A172 (cell line): Measurements from ENCODE around the gene KIF4B. TPM values are rescaled to one million over a fixed set of nuclear protein-coding genes. Genes with fewer than 3 reads are reported as not detected.
A peak's percentile ranks its signal among the peaks of the same experiment; 100 is the strongest.
"Not testable (repeated sequence)": the region's sequence is repeated elsewhere in the genome, so short reads cannot be mapped to it uniquely, and the experiment has no call there.

Experiments
- DNase-seq: peaks from one replicate; pipeline ENCODE4 v3.0.0-alpha.2; 2015; ENCODE audit warnings: low spot score
- total RNA-seq: library from RNA; depleted of rRNA; stranded (reverse); fragments of >200 nt; shearing (Covaris generic); gene quantifications from 2 replicates; pipeline ENCODE4 v1.2.3, GENCODE V29; 2014

Gene KIF4B
- total RNA-seq, 1 experiment from 2014 or later: 0.02 TPM

DNA sequence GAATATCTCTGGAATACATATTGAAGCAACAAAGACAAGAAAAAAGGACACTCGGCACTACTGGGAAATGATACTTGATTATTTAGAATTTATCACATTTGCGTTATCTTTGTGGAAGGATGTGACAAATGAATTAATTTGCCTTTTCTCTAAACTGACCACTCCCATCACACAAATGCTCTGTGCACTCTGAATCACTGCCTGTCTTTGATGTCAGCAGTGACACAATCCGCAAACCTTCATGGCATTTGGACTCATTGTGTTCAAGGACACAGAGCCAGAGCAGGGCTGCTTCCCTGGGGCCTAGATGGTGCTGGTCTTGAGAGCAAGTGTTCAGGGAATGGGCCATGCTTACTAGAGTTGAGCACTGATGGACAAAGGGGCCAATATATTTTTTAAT lies 4.9 kb upstream of the KIF4B start:
- DNase-seq: peak; percentile 33

- DNase-seq: no peak
Observed at GRCh38 chr5:155010881-155011280, 2.7 kb upstream of the KIF4B start.

GRCh38 chr5:155015239-155015638 lies 1.7 kb downstream of the KIF4B start:
- DNase-seq: no peak

DNA sequence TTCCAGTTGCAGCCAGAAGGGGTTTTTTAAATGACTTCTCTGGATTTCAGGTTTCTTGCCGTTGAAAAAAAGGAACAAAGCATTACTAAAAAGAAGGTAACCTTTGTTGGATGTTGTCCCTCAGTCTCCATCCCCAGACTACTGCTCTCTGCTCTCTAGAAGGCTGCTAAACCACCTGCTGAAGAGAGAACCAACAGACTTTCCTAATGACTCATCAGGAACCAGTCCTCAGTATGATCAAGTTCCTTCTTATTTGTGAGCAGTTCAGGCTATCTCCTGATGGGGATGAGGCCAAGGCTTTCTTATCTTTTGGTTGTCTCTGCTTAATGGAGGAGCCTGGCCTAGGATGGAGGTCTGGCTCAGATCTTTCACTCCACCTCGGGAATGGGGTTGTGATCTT lies 4.1 kb downstream of the KIF4B start:
- no peak for DNase-seq

GRCh38 chr5:155019601-155020226 lies 6.2 kb downstream of the KIF4B start:
- DNase-seq: no peak

DNA sequence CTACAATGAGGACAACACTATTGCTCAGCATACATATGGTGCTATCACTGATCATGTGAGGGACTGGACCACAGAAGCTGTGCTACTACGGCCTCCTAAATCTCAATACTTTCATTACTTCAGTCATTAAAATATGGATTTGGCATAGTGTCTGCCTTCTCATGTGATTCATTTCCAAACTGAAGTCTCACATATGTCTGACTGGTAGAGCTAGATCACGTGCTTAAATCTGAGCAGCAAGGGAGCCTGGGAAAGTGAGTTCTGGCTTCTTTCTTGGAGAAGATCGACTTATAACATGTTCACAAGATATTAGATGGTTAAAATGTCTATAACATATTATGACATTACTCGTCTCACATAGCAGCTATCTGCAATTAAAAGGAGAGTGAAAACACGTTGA lies 8.3 kb downstream of the KIF4B start:
- no peak for DNase-seq

DNA sequence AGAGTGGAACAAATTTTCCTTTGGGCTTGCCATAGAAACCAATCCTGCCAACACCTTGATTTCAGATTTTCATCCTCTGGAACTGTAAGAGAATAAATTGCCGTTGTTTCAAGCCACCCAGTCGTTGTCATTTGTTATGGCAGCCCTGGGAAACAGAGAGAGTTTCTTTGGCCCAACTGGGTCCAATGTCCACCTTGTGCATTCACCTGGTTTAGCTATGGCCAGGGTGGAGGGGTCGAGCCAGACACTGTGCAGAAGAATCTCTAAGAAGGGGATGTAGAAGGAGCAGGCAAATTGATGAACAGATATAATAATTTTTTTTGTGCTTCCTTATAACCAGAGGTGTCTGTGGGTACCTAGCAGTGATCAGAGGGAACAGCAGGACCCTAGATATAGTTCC lies 9.8 kb downstream of the KIF4B start:
- no peak for DNase-seq

- DNase-seq: no peak
Observed at GRCh38 chr5:155024015-155024414, 10.5 kb downstream of the KIF4B start.

- no peak for DNase-seq
Observed at GRCh38 chr5:155025895-155026294, 12.3 kb downstream of the KIF4B start.

GRCh38 chr5:155027993-155028629 lies 14.6 kb downstream of the KIF4B start:
- DNase-seq: no peak

DNA sequence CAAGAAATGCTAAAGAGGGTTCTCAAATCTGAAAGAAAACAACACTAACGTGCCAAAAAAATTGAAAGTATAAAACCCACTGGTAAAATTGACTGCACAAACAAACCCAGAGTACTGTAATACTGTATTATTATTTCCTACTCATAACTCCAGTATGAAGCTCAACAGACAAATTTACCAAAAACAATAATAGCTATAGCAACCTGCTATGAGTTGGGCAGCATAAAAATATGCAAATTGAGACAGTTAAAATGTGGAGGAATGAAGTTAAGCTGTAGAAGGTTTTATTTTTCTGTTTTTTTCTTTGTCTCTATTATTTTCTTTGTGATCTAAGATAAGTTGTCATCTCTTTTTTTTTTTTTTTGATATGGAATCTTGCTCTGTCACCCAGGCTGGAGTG lies 15.7 kb downstream of the KIF4B start:
- no peak for DNase-seq

- not testable (repeated sequence) for DNase-seq
Observed at GRCh38 chr5:155034145-155034744, 20.7 kb downstream of the KIF4B start.

DNA sequence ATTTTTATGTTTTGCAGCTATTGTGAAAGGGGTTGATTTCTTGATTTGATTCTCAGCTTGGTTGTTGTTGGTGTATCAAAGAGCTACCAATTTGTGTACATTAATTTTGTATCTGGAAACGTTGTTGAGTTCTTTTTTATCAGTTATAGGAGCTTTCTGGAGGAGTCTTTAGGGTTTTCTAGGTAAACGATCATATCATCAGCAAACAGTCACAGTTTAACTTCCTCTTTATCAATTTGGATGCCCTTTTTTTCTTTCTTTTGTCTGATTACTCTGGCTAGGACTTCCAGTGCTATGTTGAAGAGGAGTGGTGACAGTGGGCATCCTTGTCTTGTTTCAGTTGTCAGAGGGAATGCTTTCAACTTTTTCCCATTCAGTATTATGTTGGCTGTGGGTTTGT lies 21.5 kb downstream of the KIF4B start:
- not testable (repeated sequence) for DNase-seq

GRCh38 chr5:155040984-155041653 lies 27.6 kb downstream of the KIF4B start:
- no peak for DNase-seq

- no peak for DNase-seq
Observed at GRCh38 chr5:155044591-155044990, 31.0 kb downstream of the KIF4B start.

DNA sequence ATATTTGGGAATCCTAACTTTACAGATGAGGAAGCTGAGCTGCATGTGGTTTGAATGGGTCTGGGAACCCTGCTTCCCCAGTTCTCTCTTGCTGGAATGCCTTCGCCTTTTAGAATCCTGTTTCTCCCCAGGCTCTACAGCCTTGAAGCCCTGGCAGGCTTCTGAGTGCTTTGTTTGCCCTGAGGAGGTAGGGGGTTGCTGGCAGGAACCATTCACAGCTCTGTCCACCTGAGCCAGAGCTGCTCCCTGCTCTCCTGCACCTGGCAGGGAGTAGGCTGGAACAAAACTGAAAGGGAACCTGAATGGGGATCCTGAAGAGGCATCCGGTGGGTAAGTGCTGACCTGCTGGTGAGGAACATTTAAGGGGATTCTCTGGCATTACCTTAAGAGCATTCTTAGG lies 33.0 kb downstream of the KIF4B start:
- no peak for DNase-seq

DNA sequence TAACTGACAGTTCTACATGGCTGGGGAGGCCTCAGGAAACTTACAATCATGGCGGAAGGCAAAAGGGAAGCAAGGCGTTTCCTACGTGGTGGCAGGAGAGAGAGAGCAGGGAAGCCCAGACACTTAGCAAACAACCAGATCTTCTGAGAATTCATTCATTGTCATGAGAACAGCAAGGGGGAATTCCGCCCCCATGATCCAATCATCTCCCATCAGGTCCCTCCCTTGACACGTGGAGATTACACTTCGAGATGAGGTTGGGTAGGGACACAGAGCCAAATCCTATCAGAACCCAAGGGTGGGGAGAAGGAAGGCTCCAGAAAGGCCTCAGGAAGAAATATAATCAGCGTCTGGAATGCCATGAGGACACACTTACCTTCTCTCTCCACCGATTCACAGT lies 34.3 kb downstream of the KIF4B start:
- DNase-seq: no peak

- DNase-seq: no peak
Observed at GRCh38 chr5:155049569-155050383, 36.2 kb downstream of the KIF4B start.

DNA sequence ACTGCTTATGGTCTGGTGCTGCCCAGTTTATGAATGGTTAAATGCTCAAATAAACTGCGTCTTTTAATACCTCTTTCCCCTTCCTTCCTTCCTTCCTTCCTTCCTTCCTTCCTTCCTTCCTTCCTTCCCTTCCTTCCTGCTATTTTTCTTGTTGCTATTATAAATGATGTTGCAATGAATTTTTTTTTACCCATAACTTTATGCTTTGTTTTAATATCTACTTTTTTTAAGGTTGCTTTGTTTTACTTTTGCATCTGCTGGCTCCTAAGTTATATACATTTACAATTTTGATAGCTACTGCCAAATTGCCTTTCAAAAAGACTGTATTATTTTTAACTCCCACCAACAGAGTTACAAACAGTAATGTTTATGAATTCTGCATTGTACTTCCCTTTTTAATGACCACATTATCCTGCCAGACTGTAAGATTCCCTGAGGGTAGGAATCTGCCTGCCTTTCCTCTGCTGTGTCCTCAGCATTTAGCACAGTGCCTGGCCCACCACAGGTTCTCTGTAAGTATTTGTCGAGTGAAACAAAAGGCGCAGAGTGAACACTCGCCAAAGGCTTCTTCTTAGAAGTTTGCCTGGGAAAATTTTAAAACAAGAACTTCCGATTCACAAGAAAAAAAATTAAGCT lies 36.9 kb downstream of the KIF4B start:
- DNase-seq: no peak

- no peak for DNase-seq
Observed at GRCh38 chr5:155052532-155052931, 39.0 kb downstream of the KIF4B start.

DNA sequence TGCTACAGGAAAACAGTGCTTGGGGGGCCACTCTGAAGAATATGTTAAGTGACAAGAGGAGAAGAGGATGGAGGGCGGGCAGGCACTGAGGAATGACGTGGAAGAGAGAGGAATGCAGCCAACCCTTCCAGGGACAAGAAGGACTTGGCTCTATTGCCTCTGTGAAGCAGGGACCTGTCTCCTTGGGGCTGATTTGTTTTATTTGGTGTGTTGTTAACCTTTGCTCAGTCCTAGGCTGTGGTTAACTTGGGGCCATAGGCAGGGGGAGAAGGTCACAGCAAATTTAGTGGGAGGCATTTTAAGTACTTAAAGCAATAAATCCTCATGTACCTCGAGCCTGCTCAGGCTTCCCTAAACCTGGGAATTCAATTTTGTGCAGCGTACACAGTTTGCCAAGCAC lies 39.9 kb downstream of the KIF4B start:
- DNase-seq: no peak
